Effector memory CD4-positive, alpha-beta T cell (primary cell): ENCODE measurements around the gene APIP.
A peak's percentile ranks its signal among the peaks of the same experiment; 100 is the strongest.
"Not testable (repeated sequence)": the region's sequence is repeated elsewhere in the genome, so short reads cannot be mapped to it uniquely, and the experiment has no call there.

Experiments
- DNase-seq, 3 donors: peaks; one replicate each; pipeline ENCODE4 v3.0.0-alpha.2; 2020
- H3K27ac ChIP-seq: 2 replicates; pipeline ENCODE4 v1.7.0; 2013; ENCODE audit warnings: mild to moderate bottlenecking, low read length, moderate library complexity; ENCODE audit not compliant: insufficient read depth, poor library complexity, severe bottlenecking
- H3K27me3 ChIP-seq: replicated peaks from 2 replicates; pipeline ENCODE4 v1.7.0; 2013; ENCODE audit warnings: mild to moderate bottlenecking, low read length; ENCODE audit not compliant: insufficient read depth, control insufficient read depth, poor library complexity, severe bottlenecking
- H3K36me3 ChIP-seq: 2 replicates; pipeline ENCODE4 v1.7.0; 2013; ENCODE audit warnings: mild to moderate bottlenecking, low read length, moderate library complexity; ENCODE audit not compliant: control insufficient read depth, insufficient read depth
- H3K4me1 ChIP-seq: 2 replicates; pipeline ENCODE4 v1.7.0; 2013; ENCODE audit warnings: low read length, mild to moderate bottlenecking; ENCODE audit not compliant: control insufficient read depth, insufficient read depth, poor library complexity, severe bottlenecking
- H3K4me3 ChIP-seq: 2 replicates; pipeline ENCODE4 v1.7.0; 2013; ENCODE audit warnings: low read length, low read depth, mild to moderate bottlenecking; ENCODE audit not compliant: insufficient read depth, poor library complexity, severe bottlenecking
- H3K9me3 ChIP-seq: 2 replicates; pipeline ENCODE4 v1.7.0; 2013; ENCODE audit warnings: mild to moderate bottlenecking, low read length, moderate library complexity; ENCODE audit not compliant: control insufficient read depth

APIP gene

GRCh38 chr11:34926831-34927132, 10.6 kb upstream of the APIP start:
- H3K27ac ChIP-seq: no peak overlapping the region
- no peaks in the 10 kb centered on the region for H3K9me3 ChIP-seq
- H3K27me3 ChIP-seq: no peaks in the 10 kb centered on the region
- no peak for DNase-seq
- H3K4me3 ChIP-seq: no peak overlapping the region
- peaks cover 4% of the 10 kb centered on the region for H3K36me3 ChIP-seq
- H3K4me1 ChIP-seq: peaks cover 3% of the 10 kb centered on the region

GRCh38 chr11:34926101-34926830, 10.1 kb upstream of the APIP start:
- Histone ChIP-seq H3K9me3 (no peaks in the 10 kb centered on the region), H3K27ac (no peak overlapping the region), H3K4me1 (peaks cover 3% of the 10 kb centered on the region), H3K4me3 (no peak overlapping the region), H3K36me3 (no peaks in the 10 kb centered on the region), H3K27me3 (no peaks in the 10 kb centered on the region)
- no peak for DNase-seq

GRCh38 chr11:34924714-34925113, 8.5 kb upstream of the APIP start:
- DNase-seq: no peak
- Histone ChIP-seq H3K36me3 (no peaks in the 10 kb centered on the region), H3K4me1 (peaks cover 3% of the 10 kb centered on the region), H3K4me3 (no peak overlapping the region), H3K27me3 (no peaks in the 10 kb centered on the region), H3K27ac (no peak overlapping the region), H3K9me3 (no peaks in the 10 kb centered on the region)

- Histone ChIP-seq H3K27me3 (no peaks in the 10 kb centered on the region), H3K9me3 (no peaks in the 10 kb centered on the region)
- DNase-seq: no peak
Observed at GRCh38 chr11:34921156-34921555, 5.0 kb upstream of the APIP start.

GRCh38 chr11:34916843-34917770, 928 bp upstream of the APIP start:
- no peak for DNase-seq
- H3K9me3 ChIP-seq: no peaks in the 10 kb centered on the region

More at GRCh38 chr11:34921156-34921555, 5.0 kb upstream of the APIP start:
- Histone ChIP-seq H3K4me1 (peaks cover under 1% of the 10 kb centered on the region), H3K27ac (no peak overlapping the region), H3K36me3 (no peaks in the 10 kb centered on the region), H3K4me3 (no peak overlapping the region)

GRCh38 chr11:34915136-34916014, 804 bp downstream of the APIP start:
- Histone ChIP-seq H3K36me3 (peaks cover 3% of the 10 kb centered on the region), H3K9me3 (no peaks in the 10 kb centered on the region), H3K4me3 (peak overlapping the region; percentile 87), H3K27ac (peak overlapping the region; percentile 88), H3K4me1 (peaks cover 4% of the 10 kb centered on the region), H3K27me3 (no peaks in the 10 kb centered on the region)
- no peak for DNase-seq

More at GRCh38 chr11:34916843-34917770, 928 bp upstream of the APIP start:
- Histone ChIP-seq H3K27ac (peak overlapping the region; percentile 88), H3K27me3 (no peaks in the 10 kb centered on the region), H3K4me3 (peak overlapping the region; percentile 87), H3K36me3 (peaks cover 3% of the 10 kb centered on the region), H3K4me1 (peaks cover 4% of the 10 kb centered on the region)

- DNase-seq, H3K4me3 ChIP-seq, H3K9me3 ChIP-seq, H3K4me1 ChIP-seq, H3K27ac ChIP-seq, H3K36me3 ChIP-seq, H3K27me3 ChIP-seq: not testable (repeated sequence)
Observed at GRCh38 chr11:34913556-34913955, 2.6 kb downstream of the APIP start.

GRCh38 chr11:34911676-34912075, 4.5 kb downstream of the APIP start:
- peaks cover 3% of the 10 kb centered on the region for H3K36me3 ChIP-seq
- H3K27ac ChIP-seq: no peak overlapping the region
- no peak overlapping the region for H3K4me3 ChIP-seq
- no peaks in the 10 kb centered on the region for H3K27me3 ChIP-seq
- no peak for DNase-seq
- H3K9me3 ChIP-seq: no peaks in the 10 kb centered on the region
- H3K4me1 ChIP-seq: peaks cover 4% of the 10 kb centered on the region

GRCh38 chr11:34910817-34911216, 5.4 kb downstream of the APIP start:
- Histone ChIP-seq H3K27me3 (no peaks in the 10 kb centered on the region), H3K27ac (no peak overlapping the region), H3K4me1 (peaks cover 4% of the 10 kb centered on the region), H3K9me3 (no peaks in the 10 kb centered on the region), H3K4me3 (no peak overlapping the region), H3K36me3 (peaks cover 3% of the 10 kb centered on the region)
- no peak for DNase-seq
